ENCODE measurements around the gene HDDC3. TPM values are rescaled to one million over a fixed set of nuclear protein-coding genes. Genes with fewer than 3 reads are reported as not detected.

Gene HDDC3
- total and polyA plus RNA-seq, 7 experiments from 2014 or later, result 13.3 to 50.9 (median 31.3) TPM

- Histone ChIP-seq H3K27me3 (ENCODE audit: control insufficient read depth in 2 of 2, insufficient read depth in 2 of 2, low read length in 2 of 2) (no peaks in the 10 kb centered on the region), H3K9me3 (ENCODE audit: control insufficient read depth in 2 of 3, low read length in 3 of 3) (no peaks in the 10 kb centered on the region), H3K4me3 (ENCODE audit: low read length) (no peak overlapping the region), H3K36me3 (ENCODE audit: control insufficient read depth in 2 of 3, insufficient read depth in 3 of 3, low read length in 3 of 3) (peaks cover 25 to 83% (median 38%) of the 10 kb centered on the region in 3 experiments), H3K27ac (ENCODE audit: low read depth, low read length) (no peak overlapping the region), H3K4me1 (ENCODE audit: control insufficient read depth in 2 of 2, insufficient read depth in 2 of 2, low read length in 2 of 2) (no peaks in the 10 kb centered on the region)
- Mint-ChIP-seq H3K4me3 (no peak overlapping the region), H3K9me3 (no peaks in the 10 kb centered on the region), H3K36me3 (peaks cover 0 to 45% (median 14%) of the 10 kb centered on the region in 5 donors), H3K4me1 (no peaks in the 10 kb centered on the region), H3K27ac (peak overlapping the region in 1 of 9 donors; percentile 30), H3K27me3 (no peaks in the 10 kb centered on the region)
- DNase-seq, result no peak
- ATAC-seq, result no peak
- intact Hi-C loops (cut with micrococcal nuclease), result no loop called here
- ChIA-PET POLR2A (interaction anchor here (1.0 to 2.1 kb wide), 3 partner anchors 11 to 13 kb away, joined by 3 to 6 read pairs (median 4); partner anchors contain the start of gene RCCD1), CTCF (interaction anchor here (1.2 to 2.3 kb wide), 2 partner anchors 8 to 16 kb away, joined by 3 to 10 read pairs; partner anchors contain the start of gene UNC45A)
Observed at GRCh38 chr15:90942354-90943120, 10.2 kb upstream of the HDDC3 start.

DNA sequence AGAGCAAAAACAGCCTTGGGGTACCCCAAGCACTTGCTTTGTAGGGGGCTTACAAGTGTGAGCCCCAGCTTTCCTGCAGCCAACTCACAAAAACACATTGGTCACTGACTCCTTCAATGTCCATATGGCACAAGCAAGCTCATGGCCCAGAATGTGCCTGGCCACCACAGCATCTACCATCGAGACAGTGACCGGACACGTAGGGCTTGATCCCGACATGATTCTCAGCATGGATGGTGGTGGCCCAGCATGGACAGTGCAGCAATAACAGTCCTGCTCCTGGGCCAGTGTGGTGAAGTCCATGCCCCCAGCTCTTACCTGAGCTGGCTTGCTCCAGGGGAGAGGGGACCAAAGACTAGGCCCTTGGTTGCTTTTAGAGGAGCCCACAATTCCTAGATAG is 8.7 kb upstream of the HDDC3 start:
- Histone ChIP-seq H3K27me3 (ENCODE audit: control insufficient read depth in 2 of 2, insufficient read depth in 2 of 2, low read length in 2 of 2) (no peaks in the 10 kb centered on the region), H3K4me1 (ENCODE audit: control insufficient read depth in 2 of 2, insufficient read depth in 2 of 2, low read length in 2 of 2) (peaks cover 5 to 6% of the 10 kb centered on the region in 2 donors), H3K9me3 (ENCODE audit: control insufficient read depth in 2 of 3, low read length in 3 of 3) (no peaks in the 10 kb centered on the region), H3K4me3 (ENCODE audit: low read length) (no peak overlapping the region), H3K36me3 (ENCODE audit: control insufficient read depth in 2 of 3, insufficient read depth in 3 of 3, low read length in 3 of 3) (peaks cover 25 to 68% (median 38%) of the 10 kb centered on the region in 3 experiments), H3K27ac (ENCODE audit: low read depth, low read length) (no peak overlapping the region)
- DNase-seq, result no peak
- POLR2A ChIA-PET, result interaction anchor here (0.6 to 2.1 kb wide), 4 partner anchors 12 to 1353 kb away, joined by 3 to 6 read pairs (median 4); partner anchors contain the start of gene RCCD1
- Mint-ChIP-seq H3K4me1 (peaks cover 6 to 10% (median 9%) of the 10 kb centered on the region in 7 donors), H3K27me3 (no peaks in the 10 kb centered on the region), H3K36me3 (peaks cover 0 to 46% (median 15%) of the 10 kb centered on the region in 5 donors), H3K27ac (no peak overlapping the region), H3K9me3 (no peaks in the 10 kb centered on the region), H3K4me3 (no peak overlapping the region)
- intact Hi-C loops (cut with micrococcal nuclease), result no loop called here
- ATAC-seq, result no peak
- CTCF ChIA-PET, result no interaction called here

GRCh38 chr15:90939756-90940155 is 7.4 kb upstream of the HDDC3 start:
- H3K4me3 Mint-ChIP-seq, result no peak overlapping the region
- peaks cover 10 to 11% of the 10 kb centered on the region in 2 donors for H3K4me1 ChIP-seq (ENCODE audit: control insufficient read depth in 2 of 2, insufficient read depth in 2 of 2, low read length in 2 of 2)
- ChIA-PET CTCF (no interaction called here), POLR2A (interaction anchor here (1.1 to 1.3 kb wide), 2 partner anchors 10 to 14 kb away, joined by 3 to 4 read pairs; partner anchors contain the start of gene RCCD1)
- ATAC-seq (no peak), DNase-seq (no peak)
- no peaks in the 10 kb centered on the region for H3K27me3 ChIP-seq (ENCODE audit: control insufficient read depth in 2 of 2, insufficient read depth in 2 of 2, low read length in 2 of 2)
- H3K4me3 ChIP-seq (ENCODE audit: low read length), result no peak overlapping the region
- H3K9me3 ChIP-seq (ENCODE audit: control insufficient read depth in 2 of 3, low read length in 3 of 3), result no peaks in the 10 kb centered on the region
- peaks cover 25 to 59% (median 38%) of the 10 kb centered on the region in 3 experiments for H3K36me3 ChIP-seq (ENCODE audit: control insufficient read depth in 2 of 3, insufficient read depth in 3 of 3, low read length in 3 of 3)
- no peaks in the 10 kb centered on the region for H3K9me3 Mint-ChIP-seq
- no peak overlapping the region for H3K27ac ChIP-seq (ENCODE audit: low read depth, low read length)
- H3K4me1 Mint-ChIP-seq, result peaks cover 9 to 16% (median 13%) of the 10 kb centered on the region in 7 donors
- intact Hi-C loops (cut with micrococcal nuclease), result loop anchor here in 1 of 2 donors (10.0 kb wide), 4 partner anchors 105 to 1605 kb away; partner anchors contain the start of genes POLG and SLCO3A1
- no peaks in the 10 kb centered on the region for H3K27me3 Mint-ChIP-seq
- H3K36me3 Mint-ChIP-seq, result peaks cover 0 to 43% (median 14%) of the 10 kb centered on the region in 5 donors
- H3K27ac Mint-ChIP-seq, result no peak overlapping the region

DNA sequence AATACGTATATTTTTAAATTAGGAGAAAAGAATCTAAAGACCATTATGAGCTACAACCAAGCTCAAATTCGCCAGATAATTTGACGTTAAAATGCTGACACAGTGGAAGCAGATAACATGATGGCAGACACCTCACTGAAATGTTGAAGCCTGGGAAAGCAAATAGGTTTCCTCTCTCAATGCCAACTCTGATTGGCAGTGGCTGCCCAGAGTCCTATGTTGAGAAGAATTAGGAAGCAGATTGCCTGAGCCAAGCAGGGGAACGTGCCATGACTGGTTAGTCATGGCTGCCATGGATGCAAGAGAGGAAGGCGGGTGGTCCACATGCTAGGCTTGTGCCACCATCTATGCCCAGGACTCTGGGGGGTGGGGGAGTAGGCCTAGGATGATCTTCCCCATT is 5.9 kb upstream of the HDDC3 start:
- no peaks in the 10 kb centered on the region for H3K9me3 ChIP-seq (ENCODE audit: control insufficient read depth in 2 of 3, low read length in 3 of 3)
- peaks cover 20 to 44% (median 34%) of the 10 kb centered on the region in 3 experiments for H3K36me3 ChIP-seq (ENCODE audit: control insufficient read depth in 2 of 3, insufficient read depth in 3 of 3, low read length in 3 of 3)
- no peak for ATAC-seq
- no peaks in the 10 kb centered on the region for H3K27me3 Mint-ChIP-seq
- H3K36me3 Mint-ChIP-seq, result peaks cover 0 to 38% (median 13%) of the 10 kb centered on the region in 5 donors
- H3K27me3 ChIP-seq (ENCODE audit: control insufficient read depth in 2 of 2, insufficient read depth in 2 of 2, low read length in 2 of 2), result no peaks in the 10 kb centered on the region
- DNase-seq, result no peak
- intact Hi-C loops (cut with micrococcal nuclease), result loop anchor here in 1 of 2 donors (10.0 kb wide), 4 partner anchors 103 to 1603 kb away; partner anchors contain the start of genes POLG and SLCO3A1
- peaks cover 20 to 24% of the 10 kb centered on the region in 2 donors for H3K4me1 ChIP-seq (ENCODE audit: control insufficient read depth in 2 of 2, insufficient read depth in 2 of 2, low read length in 2 of 2)
- peaks cover 18 to 29% (median 22%) of the 10 kb centered on the region in 7 donors for H3K4me1 Mint-ChIP-seq
- H3K4me3 Mint-ChIP-seq, result no peak overlapping the region
- ChIA-PET POLR2A (interaction anchor here (1.0 to 1.2 kb wide), 2 partner anchors 16 to 17 kb away, joined by 3 read pairs; partner anchors contain the start of gene RCCD1), CTCF (interaction anchor here (0.9 to 10.2 kb wide), 3 partner anchors 19 to 386 kb away, joined by 3 to 150 read pairs (median 4); partner anchors contain the start of gene MAN2A2)
- no peaks in the 10 kb centered on the region for H3K9me3 Mint-ChIP-seq
- no peak overlapping the region for H3K4me3 ChIP-seq (ENCODE audit: low read length)
- no peak overlapping the region for H3K27ac Mint-ChIP-seq
- H3K27ac ChIP-seq (ENCODE audit: low read depth, low read length), result no peak overlapping the region

GRCh38 chr15:90936823-90937222 is 4.5 kb upstream of the HDDC3 start:
- Histone ChIP-seq H3K4me3 (ENCODE audit: low read length) (no peak overlapping the region), H3K27me3 (ENCODE audit: control insufficient read depth in 2 of 2, insufficient read depth in 2 of 2, low read length in 2 of 2) (no peaks in the 10 kb centered on the region), H3K9me3 (ENCODE audit: control insufficient read depth in 2 of 3, low read length in 3 of 3) (no peaks in the 10 kb centered on the region), H3K36me3 (ENCODE audit: control insufficient read depth in 2 of 3, insufficient read depth in 3 of 3, low read length in 3 of 3) (peaks cover 13 to 30% (median 20%) of the 10 kb centered on the region in 3 experiments), H3K4me1 (ENCODE audit: control insufficient read depth in 2 of 2, insufficient read depth in 2 of 2, low read length in 2 of 2) (peaks cover 20 to 32% of the 10 kb centered on the region in 2 donors), H3K27ac (ENCODE audit: low read depth, low read length) (no peak overlapping the region)
- Mint-ChIP-seq H3K4me3 (peak overlapping the region; percentile 78 to 96 (median 90)), H3K4me1 (peaks cover 23 to 39% (median 28%) of the 10 kb centered on the region in 7 donors), H3K9me3 (peaks cover 0 to 1% (median 0%) of the 10 kb centered on the region in 11 donors), H3K27ac (peak overlapping the region in 5 of 9 donors; percentile 2 to 88 (median 42)), H3K36me3 (peaks cover 0 to 26% (median 13%) of the 10 kb centered on the region in 5 donors), H3K27me3 (no peaks in the 10 kb centered on the region)
- POLR2A ChIA-PET, result interaction anchor here (8.3 to 9.3 kb wide), 2 partner anchors 19 to 34 kb away, joined by 119 to 213 read pairs; partner anchors contain the start of genes MAN2A2 and RCCD1
- intact Hi-C loops (cut with micrococcal nuclease), result loop anchor here in 1 of 2 donors (10.0 kb wide), 4 partner anchors 102 to 1602 kb away; partner anchors contain the start of genes POLG and SLCO3A1
- ATAC-seq (no peak), DNase-seq (no peak)
- CTCF ChIA-PET, result interaction anchor here (0.7 to 10.2 kb wide), 2 partner anchors 34 to 214 kb away, joined by 5 to 150 read pairs; partner anchors contain the start of gene MAN2A2

Data from naive thymus-derived CD4-positive, alpha-beta T cell (primary cell).